SK-MEL-5 (cell line): ENCODE results near the gene VPS50. TPM values are rescaled to one million over a fixed set of nuclear protein-coding genes. Genes with fewer than 3 reads are reported as not detected.
A peak's percentile ranks its signal among the peaks of the same experiment; 100 is the strongest.
"Not testable (repeated sequence)": the region's sequence is repeated elsewhere in the genome, so short reads cannot be mapped to it uniquely, and the experiment has no call there.

Experiments used
- DNase-seq: peaks from one replicate; pipeline ENCODE4 v3.0.0-alpha.2; 2016; ENCODE audit warnings: low read depth, low spot score
- in situ Hi-C: cut with HindIII; loops from 2 replicates; pipeline ENCODE4 v1.10.0; 2016; ENCODE audit warnings: low sequenced_read_pairs, high pct_unique_total_duplicates, low pct_unique_long_range_greater_than_20kb
- total RNA-seq: library from RNA; depleted of rRNA; stranded (reverse); fragments of >200 nt; shearing (Covaris generic); gene quantifications from 2 replicates; pipeline ENCODE4 v1.2.3, GENCODE V29; 2014; rRNA removed

Gene VPS50
- total RNA-seq, 1 experiment from 2014 or later = 51.1 TPM

DNA sequence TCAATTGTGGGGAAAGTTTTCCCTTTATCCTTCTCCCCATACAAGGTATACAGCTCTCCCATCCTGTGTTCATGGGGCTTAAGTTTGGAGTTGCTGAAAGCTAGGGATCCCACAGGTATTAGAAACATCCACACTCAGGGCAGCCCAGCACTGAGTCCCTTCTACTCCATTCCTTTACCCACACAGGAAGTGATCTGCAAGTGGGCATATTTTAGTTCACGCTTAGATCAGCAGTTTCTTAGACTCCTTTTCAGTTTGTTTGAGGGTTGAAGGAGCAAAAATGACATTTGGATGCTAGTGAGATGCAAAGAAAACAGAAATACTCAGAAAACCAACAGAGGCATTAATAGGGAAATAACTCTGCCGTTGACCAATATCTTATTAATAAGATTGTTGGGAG, 134.7 kb downstream of the VPS50 start:
- in situ Hi-C loops = no loop called here
- no peak for DNase-seq

DNA sequence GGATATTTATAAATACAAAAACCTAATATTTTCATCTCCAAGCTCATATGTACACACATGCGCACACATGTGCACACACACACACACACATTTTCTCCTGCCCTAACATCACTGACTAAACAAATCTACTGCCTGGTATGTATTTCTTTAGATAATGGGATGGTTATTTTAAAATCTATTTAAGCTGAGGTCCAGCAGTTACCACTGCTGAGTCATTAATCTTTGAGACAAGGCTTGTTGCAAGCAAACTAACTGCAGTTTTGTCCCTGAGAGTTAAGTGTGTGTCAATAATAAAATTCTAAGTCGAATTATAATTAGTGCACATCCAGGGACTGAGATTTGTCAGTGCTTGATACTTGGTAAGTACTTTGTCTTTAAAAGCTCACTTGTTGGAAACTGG, 135.1 kb downstream of the VPS50 start:
- in situ Hi-C loops = no loop called here
- no peak for DNase-seq

DNA sequence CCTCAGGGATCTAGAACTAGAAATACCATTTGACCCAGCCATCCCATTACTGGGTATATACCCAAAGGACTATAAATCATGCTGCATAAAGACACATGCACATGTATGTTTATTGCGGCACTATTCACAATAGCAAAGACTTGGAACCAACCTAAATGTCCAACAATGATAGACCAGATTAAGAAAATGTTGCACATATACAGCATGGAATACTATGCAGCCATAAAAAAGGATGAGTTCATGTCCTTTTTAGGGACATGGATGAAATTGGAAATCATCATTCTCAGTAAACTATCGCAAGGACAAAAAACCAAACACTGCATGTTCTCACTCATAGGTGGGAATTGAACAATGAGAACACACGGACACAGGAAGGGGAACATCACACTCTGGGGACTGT, 138.8 kb downstream of the VPS50 start:
- DNase-seq, in situ Hi-C loops: not testable (repeated sequence)

DNA sequence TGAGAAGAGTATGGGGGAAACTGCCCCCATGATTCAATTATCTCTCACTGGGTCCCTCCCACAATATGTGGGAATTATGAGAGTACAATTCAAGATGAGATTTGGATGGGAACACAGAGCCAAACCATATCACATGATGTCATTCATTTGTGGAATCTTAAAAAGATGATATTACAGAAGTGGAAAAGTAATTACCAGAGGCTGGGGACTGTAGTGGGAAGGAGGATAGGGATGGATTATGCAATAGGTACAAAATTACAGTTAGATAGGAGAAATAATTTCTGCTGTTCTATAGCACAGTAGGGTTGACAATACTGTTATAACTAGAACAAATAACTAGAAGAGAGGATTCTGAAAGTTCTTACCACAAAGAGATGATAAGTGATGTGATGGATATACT, 141.4 kb downstream of the VPS50 start:
- in situ Hi-C loops = no loop called here
- no peak for DNase-seq

DNA sequence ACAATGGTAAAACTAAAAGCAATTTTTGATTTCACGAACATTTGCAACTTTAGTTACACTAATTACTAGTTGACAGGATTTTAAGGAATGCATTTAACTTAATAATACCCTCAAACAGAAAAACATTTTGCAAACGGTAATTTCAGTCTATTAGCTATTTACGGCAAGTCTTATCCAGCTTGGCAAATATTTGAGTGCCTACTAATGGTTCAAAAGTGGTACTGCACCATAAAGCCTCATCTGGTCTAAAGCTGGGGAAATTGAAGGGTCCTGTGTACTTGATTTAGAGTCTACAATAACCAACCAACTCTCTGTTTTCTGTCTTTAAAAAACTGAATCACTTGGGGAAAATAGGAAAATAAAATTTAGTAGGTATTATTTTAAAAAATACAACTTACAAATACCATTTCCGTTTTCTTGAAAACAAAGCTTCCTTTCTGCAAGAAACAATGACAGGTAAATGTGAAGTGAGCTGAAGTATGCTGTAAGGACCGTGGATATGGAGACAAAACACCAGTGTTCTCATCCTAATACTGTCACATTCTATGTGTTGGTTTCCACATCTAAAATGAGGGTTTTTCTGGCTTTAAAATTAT, 142.3 kb downstream of the VPS50 start:
- in situ Hi-C loops = no loop called here
- DNase-seq = peak; percentile 79

DNA sequence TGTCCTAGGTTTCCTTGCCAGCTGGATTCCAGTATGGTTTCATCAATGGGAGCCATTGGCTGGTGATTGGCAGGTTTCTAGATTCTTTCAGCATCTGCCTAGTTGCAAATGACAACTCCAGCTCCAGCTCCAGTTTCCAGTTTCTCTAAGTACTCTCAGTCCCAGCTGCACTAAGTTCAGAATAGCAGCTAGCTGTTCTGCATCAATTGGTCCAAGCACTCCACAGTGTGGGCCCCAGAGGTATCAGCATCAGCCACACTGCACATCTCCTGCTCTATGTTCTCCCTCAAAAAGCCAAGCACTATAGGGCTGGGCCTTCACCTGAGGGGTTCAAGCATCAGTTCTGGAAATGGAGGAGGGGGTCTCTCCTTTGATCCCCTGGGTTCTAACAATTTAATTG, 143.4 kb downstream of the VPS50 start:
- in situ Hi-C loops = no loop called here
- no peak for DNase-seq

DNA sequence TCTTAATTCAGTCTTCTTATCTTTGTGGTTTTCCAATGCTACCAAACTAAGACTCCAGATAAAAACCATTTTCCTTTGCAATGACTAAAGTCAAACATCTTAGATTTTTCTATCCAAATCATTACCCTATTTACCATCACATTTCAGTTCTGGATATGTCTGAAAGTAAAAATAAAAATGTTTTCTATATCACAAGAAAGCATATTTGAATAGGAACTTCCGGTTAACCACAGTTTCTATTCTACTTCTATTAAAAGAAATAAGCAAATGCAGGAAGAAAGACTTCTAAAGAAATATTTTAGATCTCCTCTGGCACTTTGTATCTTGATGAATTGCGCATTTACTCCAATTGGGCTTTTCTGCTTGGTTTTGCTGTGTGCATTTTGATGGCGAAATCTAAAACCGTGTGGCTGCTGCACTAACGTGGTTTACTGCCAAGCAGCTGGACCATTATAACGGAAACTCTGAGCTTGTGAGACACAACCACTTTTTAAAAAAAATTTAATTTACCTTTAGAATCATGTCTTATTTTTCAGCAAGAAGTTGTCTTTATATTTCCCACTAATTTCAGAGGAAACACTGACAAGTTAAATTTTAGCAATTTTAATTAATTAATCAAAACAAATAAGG, 146.1 kb downstream of the VPS50 start:
- in situ Hi-C loops = no loop called here
- DNase-seq = no peak

DNA sequence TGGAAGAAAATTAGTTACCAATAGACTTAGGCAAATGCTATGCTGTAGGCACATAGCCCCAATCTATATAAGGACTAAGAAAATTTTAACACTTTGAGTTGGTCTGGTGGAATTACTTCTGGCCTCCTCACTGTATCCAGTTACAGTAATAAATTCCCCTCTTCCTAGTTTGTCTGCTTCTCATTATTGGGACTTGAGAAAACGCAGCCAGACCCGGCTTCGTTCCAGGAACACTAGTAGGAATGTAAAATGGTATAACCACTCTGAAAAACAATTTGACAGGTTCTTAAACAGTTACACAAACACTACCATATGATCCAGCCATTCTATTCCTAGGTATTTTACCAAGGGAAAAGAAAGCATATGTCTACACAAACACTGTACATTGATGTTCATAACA, 150.2 kb downstream of the VPS50 start:
- in situ Hi-C loops = no loop called here
- DNase-seq = no peak

DNA sequence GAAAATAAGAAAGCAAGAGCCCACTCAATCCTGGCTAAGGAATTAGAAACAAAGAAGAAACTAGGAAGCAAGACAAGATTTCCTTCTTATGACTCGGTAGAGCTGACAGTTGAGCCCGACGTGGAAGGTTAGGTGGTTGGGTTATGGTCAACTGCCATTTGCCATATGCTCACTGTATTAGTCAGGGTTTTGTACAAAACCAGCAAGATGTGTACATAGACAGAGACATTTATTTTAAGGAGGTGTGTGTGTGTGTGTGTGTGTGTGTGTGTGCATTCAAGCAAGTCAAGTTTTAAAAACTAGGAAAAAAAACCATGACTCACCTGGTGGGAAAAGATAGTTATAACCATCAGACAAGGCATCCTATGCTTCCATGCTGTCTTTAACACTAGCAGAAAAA, 158.5 kb downstream of the VPS50 start:
- in situ Hi-C loops = no loop called here

DNA sequence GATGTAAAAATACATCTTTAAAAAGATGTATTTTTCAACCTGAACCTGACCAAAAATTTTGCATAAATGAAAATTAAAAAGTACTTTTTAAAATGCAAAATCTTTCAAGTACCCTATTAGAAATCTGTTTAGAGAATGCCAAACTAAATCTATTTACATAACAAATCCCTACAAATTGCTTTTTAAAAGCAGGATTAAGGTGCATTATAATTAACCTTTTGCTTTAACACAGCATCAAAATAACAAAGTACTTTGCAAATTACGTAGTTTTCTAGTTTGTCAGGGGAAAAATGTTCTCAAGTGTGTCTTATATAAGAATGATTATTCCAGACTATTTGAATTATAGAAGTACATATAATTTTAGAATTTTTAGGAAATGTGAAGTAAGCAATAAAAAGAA, 160.8 kb downstream of the VPS50 start:
- DNase-seq = no peak
- in situ Hi-C loops = no loop called here

More for the DNA sequence above, 158.5 kb downstream of the VPS50 start:
- no peak for DNase-seq

DNA sequence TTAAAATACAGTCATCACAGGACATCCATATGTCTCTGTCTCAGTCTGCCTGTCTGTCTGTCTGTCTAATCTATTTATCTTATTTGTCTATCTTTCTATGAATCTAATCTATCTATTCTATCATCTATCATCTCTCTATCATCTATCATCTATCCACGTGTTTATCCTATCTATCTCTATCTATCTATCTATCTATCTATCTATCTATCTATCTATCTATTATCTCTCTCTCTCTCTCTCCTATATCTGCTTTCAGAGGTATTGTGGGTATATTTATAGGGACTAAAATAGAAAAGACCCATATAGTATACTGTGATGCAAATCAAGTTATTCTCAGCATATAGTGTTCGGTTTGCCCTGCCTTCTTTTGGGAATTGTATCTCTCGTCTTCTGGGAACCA, 167.5 kb downstream of the VPS50 start:
- DNase-seq = no peak
- in situ Hi-C loops = no loop called here

DNA sequence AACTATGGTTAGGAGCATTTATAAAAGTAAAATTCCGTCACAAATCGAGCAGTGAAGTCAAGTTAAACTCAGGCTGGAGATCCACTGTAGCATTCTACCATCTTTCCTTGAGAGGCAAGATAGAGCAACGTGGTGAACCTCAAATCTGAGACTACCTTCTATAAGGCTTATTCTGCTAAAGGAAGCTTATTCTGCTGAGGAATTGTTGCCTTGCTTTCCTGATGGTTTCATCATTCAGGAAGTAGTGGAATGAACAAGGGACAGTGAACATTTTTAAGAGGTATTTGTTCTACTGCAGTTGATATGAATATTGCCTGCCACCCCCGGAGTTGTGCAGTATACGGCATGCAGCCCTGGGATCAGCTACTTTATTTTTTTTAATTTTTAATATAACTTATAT, 170.8 kb downstream of the VPS50 start:
- in situ Hi-C loops = no loop called here

DNA sequence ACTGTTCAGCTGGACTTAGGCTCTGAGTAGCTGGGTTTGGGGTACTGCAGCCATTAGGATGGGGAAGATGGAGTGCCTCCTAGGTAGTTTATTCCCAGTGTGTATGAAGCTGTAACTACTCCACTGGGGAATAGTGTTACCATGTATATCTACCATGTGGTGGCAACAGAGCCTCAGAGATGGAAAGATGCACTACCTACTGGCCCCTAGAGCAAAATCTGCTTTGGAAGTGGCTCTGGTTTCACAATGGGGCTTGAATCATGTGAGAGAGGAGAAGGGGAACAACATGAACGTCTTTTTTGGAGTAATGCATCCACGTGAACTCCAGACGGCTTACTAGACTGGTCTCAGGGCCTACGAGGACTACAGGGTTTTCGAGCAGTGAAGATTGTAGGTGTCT, 175.1 kb downstream of the VPS50 start:
- in situ Hi-C loops = no loop called here
- no peak for DNase-seq

More for the DNA sequence above, 170.8 kb downstream of the VPS50 start:
- no peak for DNase-seq

DNA sequence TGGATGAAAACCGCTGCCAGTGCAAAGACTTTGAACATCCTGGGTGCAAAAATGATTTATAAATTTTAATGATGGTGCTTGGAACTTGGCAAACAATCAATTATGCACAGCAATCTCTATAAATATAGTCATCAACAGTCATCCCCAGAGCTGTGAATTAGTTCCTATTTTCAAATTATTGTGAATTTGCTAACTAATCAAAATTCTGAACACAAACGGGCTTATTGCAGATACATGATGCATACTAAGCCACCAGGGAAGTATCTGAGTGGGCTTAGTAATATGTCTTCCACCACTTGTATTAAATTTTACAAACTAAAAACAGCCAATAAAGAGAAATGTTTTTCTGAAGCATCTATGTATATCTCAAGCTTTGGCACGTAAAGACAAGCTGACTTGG, 177.2 kb downstream of the VPS50 start:
- in situ Hi-C loops = no loop called here
- no peak for DNase-seq

Other genes with a start within 250 kb of the VPS50 start
- 4.5 and 5.1 TPM in 2 replicates for gene SAMD9, start 114.4 kb upstream of the VPS50 start, total RNA-seq
- 2.4 and 3.3 TPM in 2 replicates for gene SAMD9L, start 84.0 kb upstream of the VPS50 start, total RNA-seq
- 0.05 TPM in 1 of 2 replicates, not detected in the other for gene HEPACAM2, start 5.9 kb upstream of the VPS50 start, total RNA-seq